Mononuclear cell (primary cell): ENCODE data around the gene MTHFD2L. TPM values are rescaled to one million over a fixed set of nuclear protein-coding genes. Genes with fewer than 3 reads are reported as not detected.

Source experiments
- H3K27me3 ChIP-seq: 2 replicates; pipeline ENCODE4 v1.6.0; 2011; ENCODE audit warnings: low read length, control low read depth; ENCODE audit not compliant: insufficient read depth
- H3K4me1 ChIP-seq: 2 replicates; pipeline ENCODE4 v1.5.1; 2011; ENCODE audit warnings: mild to moderate bottlenecking, low read length, control low read depth; ENCODE audit not compliant: insufficient read depth
- H3K4me3 ChIP-seq: 2 replicates; pipeline ENCODE4 v1.5.1; 2011; ENCODE audit warnings: mild to moderate bottlenecking, low read length, moderate library complexity
- H3K9me3 ChIP-seq: 2 replicates; pipeline ENCODE4 v1.5.1; 2011; ENCODE audit warnings: low read depth, mild to moderate bottlenecking, control low read depth, low read length
- total RNA-seq: library from RNA; depleted of rRNA; stranded (reverse); fragments of >200 nt; gene quantifications from one replicate; pipeline ENCODE4 v1.2.3, GENCODE V29; 2012

MTHFD2L gene
- 20.1 TPM for total RNA-seq

DNA sequence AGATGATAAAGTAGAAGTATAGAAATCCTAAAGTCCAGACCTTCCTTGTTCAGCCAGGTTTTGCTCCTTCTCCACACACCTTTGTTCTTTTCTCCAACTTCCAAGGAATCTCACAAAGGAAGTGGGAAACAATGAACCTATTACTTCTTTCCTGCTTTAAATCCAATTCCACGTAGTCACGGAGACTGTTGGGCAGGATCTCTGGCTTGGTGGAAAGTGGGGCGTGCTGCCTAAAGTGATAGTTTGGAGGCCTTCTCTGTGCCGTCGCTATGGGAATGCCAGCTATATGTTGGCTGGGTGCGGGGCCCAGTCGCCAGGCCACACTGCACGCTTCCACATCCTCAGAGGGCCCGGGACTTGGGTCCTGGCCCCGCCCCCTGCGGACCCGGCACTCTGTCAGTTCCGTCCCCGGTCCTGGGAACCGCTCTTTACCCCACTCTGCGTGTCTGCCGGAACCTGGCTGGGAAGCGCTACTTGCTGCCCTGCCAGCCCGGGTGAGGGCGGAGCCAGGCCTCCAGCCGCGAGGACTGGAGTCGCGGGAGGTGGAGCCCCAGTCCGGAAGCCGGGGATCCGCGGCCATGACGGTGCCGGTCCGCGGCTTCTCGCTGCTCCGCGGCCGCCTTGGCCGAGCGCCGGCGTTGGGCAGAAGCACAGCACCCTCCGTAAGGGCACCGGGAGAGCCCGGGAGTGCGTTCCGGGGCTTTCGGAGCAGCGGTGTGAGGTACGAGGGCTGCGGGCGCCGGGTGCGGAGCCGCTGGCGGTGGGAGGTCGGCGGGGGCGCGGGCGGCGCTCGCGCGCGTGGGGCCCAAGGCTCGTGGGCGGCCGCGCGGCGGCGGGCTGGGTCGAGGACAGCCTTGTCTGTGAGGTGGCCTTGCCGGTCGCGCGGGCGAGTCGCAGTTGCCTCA lies at the start of gene MTHFD2L:
MTHFD2L (plus strand) TSS at position 558 of the 905 bp plus-strand sequence; CDS start at position 579, 21 bp downstream.
- Histone ChIP-seq H3K4me3 (peak within 1 kb of the TSS; percentile 58), H3K9me3 (no peaks in the 10 kb centered on the region), H3K4me1 (peaks cover 19% of the 10 kb centered on the region), H3K27me3 (no peaks in the 10 kb centered on the region)

DNA sequence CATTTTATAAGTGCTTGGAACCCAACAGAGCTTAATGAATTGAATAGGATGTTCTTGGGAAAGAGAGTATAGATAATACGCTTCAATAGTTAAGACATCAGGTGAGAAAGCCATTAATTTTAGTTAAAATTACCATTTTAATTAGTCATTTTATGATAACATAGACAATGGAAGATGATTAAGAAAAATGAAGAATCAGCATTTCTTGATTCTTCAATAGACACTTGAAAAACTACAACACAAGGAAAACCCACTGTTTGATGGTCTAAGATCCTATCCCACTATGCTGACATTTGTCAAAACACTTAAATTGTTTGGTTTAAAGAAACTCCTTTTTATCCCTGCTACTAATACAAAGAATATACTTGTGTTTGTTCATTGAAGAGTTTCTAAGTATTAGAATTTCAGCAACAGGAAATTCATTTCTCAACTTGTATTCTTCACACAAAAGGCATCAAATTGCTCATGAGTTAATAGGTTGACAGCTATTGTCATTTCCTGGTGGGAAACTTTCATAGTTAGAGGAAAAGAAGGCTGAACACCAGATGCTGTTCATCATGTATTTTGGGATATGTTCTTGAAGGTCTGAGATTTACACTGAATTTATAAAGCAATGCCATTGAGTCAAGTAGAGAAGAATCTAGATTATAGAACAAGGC lies 49.3 kb upstream of the MTHFD2L start:
- Histone ChIP-seq H3K9me3 (no peaks in the 10 kb centered on the region), H3K27me3 (peaks cover 5% of the 10 kb centered on the region), H3K4me1 (peaks cover 18% of the 10 kb centered on the region), H3K4me3 (no peak overlapping the region)

DNA sequence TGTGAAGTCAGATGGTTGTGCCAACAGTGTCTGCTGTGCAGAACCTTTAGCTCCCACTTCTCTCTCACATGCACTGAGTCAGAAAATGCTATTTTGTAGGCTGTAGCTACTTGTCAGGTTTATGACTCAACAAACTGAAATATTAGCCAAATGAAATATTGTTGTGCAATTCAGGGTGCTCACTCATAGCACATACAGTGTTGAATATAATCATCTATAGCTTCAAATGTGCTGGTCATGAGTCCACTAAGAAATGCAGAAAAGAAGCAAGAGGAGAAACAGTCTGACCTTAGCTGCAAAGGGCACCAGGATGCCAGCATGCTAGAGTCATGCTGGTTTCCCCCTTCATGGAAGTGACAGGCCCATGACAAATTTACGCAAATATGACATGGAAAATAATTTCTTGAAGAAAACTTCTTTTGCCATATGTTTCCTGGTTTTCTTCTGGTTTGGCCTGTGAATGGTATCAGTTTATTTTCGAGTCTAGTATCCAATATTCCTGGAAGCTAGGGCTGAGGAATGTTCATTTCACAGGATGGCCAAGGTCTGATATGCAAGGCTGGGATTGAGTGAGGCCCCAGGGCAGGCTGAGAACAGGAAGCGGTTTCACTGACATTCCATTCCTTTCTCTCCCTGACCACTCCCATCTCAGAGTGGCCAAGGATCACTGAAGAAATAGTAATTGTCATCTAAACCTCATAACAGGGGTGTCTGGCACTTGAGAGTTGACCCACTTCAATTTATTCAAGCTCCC lies 48.6 kb upstream of the MTHFD2L start:
- Histone ChIP-seq H3K27me3 (peaks cover 5% of the 10 kb centered on the region), H3K4me1 (peaks cover 18% of the 10 kb centered on the region), H3K4me3 (no peak overlapping the region), H3K9me3 (no peaks in the 10 kb centered on the region)

DNA sequence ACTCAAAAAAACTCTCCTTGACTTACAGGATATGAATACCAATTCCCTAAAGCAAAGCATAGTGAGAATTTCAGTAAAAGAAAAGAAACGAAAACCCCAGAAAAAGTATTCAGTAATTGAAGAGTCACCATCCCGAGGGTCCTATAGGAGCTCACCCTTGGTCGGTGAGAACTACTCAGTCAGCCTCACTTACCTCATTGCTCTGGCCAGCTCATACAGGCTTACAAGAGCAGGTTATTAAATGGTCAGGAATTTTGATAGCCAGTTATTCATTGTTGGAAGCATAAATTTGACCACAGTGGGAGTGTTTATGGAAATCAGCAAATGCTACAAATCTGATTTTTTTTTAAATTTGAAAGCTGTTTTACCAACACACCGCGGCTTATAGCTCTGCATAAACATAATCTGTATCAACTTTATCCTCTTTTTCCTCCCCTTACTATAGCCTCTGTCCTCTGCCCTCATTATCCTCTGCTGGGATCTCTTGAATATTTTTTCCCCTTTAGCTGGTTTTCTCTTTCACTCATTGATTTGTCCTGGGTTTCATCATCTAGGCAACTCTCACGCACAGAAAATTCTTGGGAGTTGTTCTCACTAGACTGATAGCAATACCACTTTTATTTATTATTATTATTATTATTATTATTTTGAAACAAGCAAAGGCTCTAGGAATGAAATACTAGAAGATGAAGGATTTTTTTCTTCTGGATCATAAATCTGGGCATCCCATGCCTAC lies 47.9 kb upstream of the MTHFD2L start:
- H3K4me3 ChIP-seq = no peak overlapping the region

DNA sequence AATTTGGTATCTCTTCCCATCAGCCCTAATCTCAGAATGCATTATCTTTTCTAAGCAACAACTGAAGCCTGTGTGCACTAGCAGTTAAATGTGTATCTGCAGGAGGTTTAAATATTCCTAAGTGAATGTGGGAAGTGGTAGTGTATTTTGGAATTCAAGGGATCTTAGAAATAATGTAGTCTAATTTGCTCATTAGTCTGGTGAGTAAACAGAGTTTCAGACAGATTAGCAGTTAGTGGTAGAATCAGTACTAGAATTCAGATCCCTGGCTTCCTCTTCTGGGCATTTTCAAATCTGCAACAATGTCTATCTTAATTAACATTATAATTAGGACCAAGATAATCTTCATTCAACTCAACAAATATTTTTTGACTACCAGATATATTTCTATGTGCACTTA lies 47.2 kb upstream of the MTHFD2L start:
- H3K4me1 ChIP-seq = peaks cover 18% of the 10 kb centered on the region
- no peak overlapping the region for H3K4me3 ChIP-seq
- H3K27me3 ChIP-seq = no peaks in the 10 kb centered on the region
- no peaks in the 10 kb centered on the region for H3K9me3 ChIP-seq

More for the DNA sequence above, 47.9 kb upstream of the MTHFD2L start:
- H3K27me3 ChIP-seq = no peaks in the 10 kb centered on the region
- H3K4me1 ChIP-seq = peaks cover 18% of the 10 kb centered on the region
- H3K9me3 ChIP-seq = no peaks in the 10 kb centered on the region

DNA sequence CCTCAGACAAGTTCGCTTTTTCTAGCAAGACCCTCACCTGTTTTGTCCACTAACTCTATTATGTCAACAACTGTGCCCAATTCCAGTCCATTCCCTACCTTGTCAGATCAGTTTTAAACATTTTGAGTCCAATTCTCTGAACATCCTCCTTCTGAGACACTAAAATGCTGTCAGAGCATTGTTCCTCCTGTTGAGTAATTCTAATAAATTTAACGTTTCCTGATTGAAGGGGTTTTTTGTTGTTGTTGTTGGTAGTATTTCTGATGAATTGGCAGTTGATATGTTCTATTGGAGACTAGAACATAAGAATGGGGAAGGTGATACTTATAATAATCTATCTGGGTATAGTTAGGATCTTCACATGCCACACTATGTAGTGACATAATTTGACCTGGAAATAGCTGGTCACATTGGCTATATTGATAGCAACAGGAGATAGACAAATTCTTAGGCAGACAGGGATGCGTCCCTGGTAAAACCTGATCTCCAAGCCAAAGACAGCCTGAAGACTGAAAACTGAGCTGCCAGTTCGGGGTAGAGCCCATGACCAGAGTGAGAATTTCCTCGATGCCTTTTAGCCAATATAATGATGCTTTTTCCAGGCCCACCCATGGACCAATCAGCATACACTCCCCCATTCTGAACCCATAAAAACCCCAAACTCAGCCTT lies 46.5 kb upstream of the MTHFD2L start:
- Histone ChIP-seq H3K4me3 (no peak overlapping the region), H3K27me3 (no peaks in the 10 kb centered on the region), H3K4me1 (peaks cover 18% of the 10 kb centered on the region), H3K9me3 (no peaks in the 10 kb centered on the region)

DNA sequence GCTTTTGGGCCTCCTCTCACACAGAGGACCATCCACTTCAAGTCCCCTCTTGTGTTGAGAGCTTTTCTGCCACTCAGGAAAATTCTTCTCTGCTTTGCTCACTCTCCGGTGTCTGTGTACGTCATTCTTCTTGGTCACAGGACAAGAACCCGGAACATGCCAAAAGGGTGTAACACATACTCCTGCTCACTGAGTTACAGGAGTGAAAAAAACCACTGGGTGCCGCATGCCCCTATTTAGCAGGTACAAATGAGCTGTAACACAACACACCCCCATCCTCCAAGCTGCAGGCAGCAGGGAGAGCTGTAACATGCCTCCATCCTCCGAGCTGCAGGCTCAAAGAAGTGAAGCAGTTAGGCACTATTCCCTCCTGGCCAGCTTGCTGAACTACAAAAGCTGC lies 45.9 kb upstream of the MTHFD2L start:
- no peak overlapping the region for H3K4me3 ChIP-seq
- H3K27me3 ChIP-seq = no peaks in the 10 kb centered on the region
- peaks cover 18% of the 10 kb centered on the region for H3K4me1 ChIP-seq
- no peaks in the 10 kb centered on the region for H3K9me3 ChIP-seq

DNA sequence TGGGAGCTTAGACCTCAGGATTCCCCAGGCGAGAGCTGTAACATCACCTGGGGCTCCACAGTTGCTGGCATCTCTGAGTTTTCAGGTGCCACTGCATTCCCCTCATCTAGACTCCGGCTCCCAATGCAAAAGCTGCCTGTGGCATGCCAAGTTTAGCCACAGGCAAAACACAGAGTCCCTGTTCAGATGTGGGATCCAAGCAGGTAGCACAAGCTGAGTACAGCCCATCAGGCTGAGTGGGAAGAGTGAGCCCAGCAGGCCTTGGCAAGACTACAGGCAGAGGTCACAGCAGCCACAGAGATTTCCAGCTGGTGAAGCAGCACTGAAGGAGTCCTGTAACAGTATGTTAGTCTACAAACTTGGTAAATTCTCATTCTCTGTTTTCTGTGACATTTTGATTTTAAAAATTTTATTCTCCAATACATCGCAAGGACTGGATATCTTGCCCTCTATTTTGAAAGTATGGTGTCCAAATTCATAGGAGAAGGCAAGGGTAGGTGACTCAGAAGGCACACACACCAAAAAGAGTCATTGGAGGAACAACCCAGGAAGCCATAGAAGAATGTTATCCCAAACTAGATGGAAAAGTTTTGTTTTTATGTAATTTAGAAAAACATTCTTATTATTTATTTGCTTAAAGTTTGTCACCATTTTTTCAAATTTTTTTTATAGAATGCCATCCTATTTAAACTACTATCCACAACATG lies 45.4 kb upstream of the MTHFD2L start:
- H3K27me3 ChIP-seq = no peaks in the 10 kb centered on the region
- no peaks in the 10 kb centered on the region for H3K9me3 ChIP-seq
- peaks cover 18% of the 10 kb centered on the region for H3K4me1 ChIP-seq
- H3K4me3 ChIP-seq = no peak overlapping the region

DNA sequence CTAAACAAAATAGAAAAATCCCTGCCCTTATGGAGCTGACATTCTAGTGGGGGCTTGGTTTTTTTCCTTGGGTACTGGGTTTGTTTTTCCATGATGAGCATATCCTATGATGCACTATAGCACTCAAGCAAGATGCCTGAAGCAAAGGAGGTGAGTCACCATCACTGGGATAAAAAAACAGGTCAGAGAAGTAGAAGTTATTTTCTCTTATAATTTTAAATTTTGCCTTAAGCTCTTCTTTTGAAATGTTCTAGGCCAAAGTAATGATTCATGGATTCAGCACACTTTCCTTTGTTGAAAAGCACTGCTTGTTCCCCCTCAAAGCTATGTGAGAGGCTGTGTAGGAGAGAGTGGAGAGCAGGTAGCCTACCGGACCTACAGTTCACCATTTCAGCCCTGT lies 43.7 kb upstream of the MTHFD2L start:
- no peak overlapping the region for H3K4me3 ChIP-seq
- no peaks in the 10 kb centered on the region for H3K9me3 ChIP-seq
- H3K4me1 ChIP-seq = peaks cover 10% of the 10 kb centered on the region
- no peaks in the 10 kb centered on the region for H3K27me3 ChIP-seq

GRCh38 chr4:74117024-74117534 lies 40.8 kb upstream of the MTHFD2L start:
- Histone ChIP-seq H3K9me3 (no peaks in the 10 kb centered on the region), H3K4me3 (no peak overlapping the region), H3K4me1 (no peaks in the 10 kb centered on the region), H3K27me3 (no peaks in the 10 kb centered on the region)

DNA sequence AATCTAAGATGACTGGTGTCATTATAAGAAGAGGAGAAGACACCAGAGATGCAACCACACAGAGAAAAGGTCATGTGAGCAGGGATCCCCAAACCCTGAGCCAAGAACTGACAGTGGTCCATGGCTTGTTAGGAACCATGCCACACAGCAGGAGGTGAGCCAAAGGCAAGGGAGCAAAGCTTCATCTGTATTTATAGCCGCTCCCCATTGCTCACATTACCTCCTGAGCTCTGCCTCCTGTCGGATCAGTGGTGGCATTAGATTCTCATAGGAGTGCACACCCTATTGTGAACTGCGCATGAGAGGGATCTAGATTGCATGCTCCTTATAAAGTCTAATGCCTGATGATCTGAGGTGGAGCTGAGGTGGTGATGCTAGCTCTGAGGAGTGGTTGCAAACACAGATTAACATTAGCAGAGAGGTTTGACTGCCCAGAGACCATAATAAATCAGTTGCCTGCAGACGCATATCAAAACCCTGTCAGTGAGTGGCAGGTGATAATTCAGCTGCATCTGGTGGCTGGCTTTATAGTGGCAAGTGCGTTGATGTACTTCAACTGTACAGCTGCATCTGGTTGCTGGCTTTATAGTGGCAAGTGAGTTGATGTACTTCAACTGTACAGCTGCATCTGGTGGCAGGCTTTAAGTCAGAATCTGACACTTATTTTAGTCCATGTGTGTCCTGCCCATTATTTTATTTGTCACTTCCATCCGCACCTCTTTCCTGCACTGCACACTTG lies 39.1 kb upstream of the MTHFD2L start:
- H3K9me3 ChIP-seq = no peaks in the 10 kb centered on the region

GRCh38 chr4:74120086-74120485 lies 37.8 kb upstream of the MTHFD2L start:
- no peaks in the 10 kb centered on the region for H3K4me1 ChIP-seq

More for the DNA sequence above, 39.1 kb upstream of the MTHFD2L start:
- Histone ChIP-seq H3K4me1 (no peaks in the 10 kb centered on the region), H3K27me3 (no peaks in the 10 kb centered on the region), H3K4me3 (no peak overlapping the region)

More at GRCh38 chr4:74120086-74120485, 37.8 kb upstream of the MTHFD2L start:
- no peaks in the 10 kb centered on the region for H3K27me3 ChIP-seq
- H3K9me3 ChIP-seq = no peaks in the 10 kb centered on the region
- no peak overlapping the region for H3K4me3 ChIP-seq
